ENCODE measurements around the gene C3orf80. TPM values are rescaled to one million over a fixed set of nuclear protein-coding genes. Genes with fewer than 3 reads are reported as not detected.
A peak's percentile ranks its signal among the peaks of the same experiment; 100 is the strongest.

C3orf80 gene
- polyA plus RNA-seq, 1 donor (not counting 4 experiments of a cell fraction or from before 2014, with no cell fraction given): not detected

DNA sequence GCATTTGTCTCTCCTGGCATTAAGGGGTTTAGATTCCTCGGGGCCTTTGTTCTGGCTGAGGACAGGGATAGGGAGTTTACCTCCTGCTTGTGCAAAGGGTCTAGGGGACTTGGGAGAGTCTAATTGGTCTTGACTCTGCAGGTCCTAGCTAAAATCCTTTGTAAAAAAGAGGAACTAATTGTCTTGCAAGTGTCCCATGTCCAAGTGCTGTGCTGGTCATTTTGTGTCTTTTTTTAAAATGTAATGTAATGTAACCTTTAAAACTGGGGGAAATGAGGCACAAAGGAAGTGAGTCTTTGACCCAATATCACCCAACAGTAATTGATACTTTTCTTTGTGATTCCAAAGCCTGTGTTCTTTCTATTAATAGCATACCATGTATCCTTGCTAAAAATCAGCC, 14.9 kb upstream of the C3orf80 start:
- FAIRE-seq (no peak), DNase-seq (ENCODE audit: low read depth, low spot score) (no peak)
- Histone ChIP-seq H3K79me2 (ENCODE audit: control insufficient read depth, insufficient read depth, low read length) (no peaks in the 10 kb centered on the region), H3K9me1 (ENCODE audit: control insufficient read depth, extremely low read depth, insufficient read depth, low read length) (no peaks in the 10 kb centered on the region), H3K4me3 (ENCODE audit: control insufficient read depth in 2 of 3, extremely low read depth in 1 of 3, insufficient read depth in 2 of 3, low read depth in 1 of 3, low read length in 3 of 3) (no peak overlapping the region), H3K4me2 (ENCODE audit: control insufficient read depth, extremely low read depth, insufficient read depth, low read depth, low read length) (no peak overlapping the region), H3K36me3 (ENCODE audit: control insufficient read depth in 2 of 2, extremely low read depth in 1 of 2, insufficient read depth in 2 of 2, low read length in 2 of 2) (no peaks in the 10 kb centered on the region), H4K20me1 (ENCODE audit: control insufficient read depth, extremely low read depth, insufficient read depth, low read length) (no peaks in the 10 kb centered on the region), H3K4me1 (ENCODE audit: control insufficient read depth, extremely low read depth, insufficient read depth, low read length) (no peaks in the 10 kb centered on the region), H3K9ac (ENCODE audit: control insufficient read depth, extremely low read depth, insufficient read depth, low read length) (no peak overlapping the region), H3K27me3 (ENCODE audit: control insufficient read depth, extremely low read depth, insufficient read depth, low read length) (peaks cover 6% of the 10 kb centered on the region), H2AFZ (ENCODE audit: control insufficient read depth, low read length) (no peak overlapping the region), H3K27ac (ENCODE audit: control insufficient read depth, insufficient read depth, low read length) (no peak overlapping the region), H3K9me3 (ENCODE audit: control insufficient read depth, low read depth, low read length) (no peaks in the 10 kb centered on the region)
- dilution Hi-C loops (cut with MboI; ENCODE audit: extremely low pct_ligation_motif_present, low sequenced_read_pairs): no loop called here
- TF ChIP-seq EZH2 (IDR thresholded peaks at IDR 0.05; ENCODE audit: low read length): no peak
- TF ChIP-seq, protein P1, sequence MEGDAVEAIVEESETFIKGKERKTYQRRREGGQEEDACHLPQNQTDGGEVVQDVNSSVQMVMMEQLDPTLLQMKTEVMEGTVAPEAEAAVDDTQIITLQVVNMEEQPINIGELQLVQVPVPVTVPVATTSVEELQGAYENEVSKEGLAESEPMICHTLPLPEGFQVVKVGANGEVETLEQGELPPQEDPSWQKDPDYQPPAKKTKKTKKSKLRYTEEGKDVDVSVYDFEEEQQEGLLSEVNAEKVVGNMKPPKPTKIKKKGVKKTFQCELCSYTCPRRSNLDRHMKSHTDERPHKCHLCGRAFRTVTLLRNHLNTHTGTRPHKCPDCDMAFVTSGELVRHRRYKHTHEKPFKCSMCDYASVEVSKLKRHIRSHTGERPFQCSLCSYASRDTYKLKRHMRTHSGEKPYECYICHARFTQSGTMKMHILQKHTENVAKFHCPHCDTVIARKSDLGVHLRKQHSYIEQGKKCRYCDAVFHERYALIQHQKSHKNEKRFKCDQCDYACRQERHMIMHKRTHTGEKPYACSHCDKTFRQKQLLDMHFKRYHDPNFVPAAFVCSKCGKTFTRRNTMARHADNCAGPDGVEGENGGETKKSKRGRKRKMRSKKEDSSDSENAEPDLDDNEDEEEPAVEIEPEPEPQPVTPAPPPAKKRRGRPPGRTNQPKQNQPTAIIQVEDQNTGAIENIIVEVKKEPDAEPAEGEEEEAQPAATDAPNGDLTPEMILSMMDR (optimal IDR thresholded peaks at IDR 0.05 in 1 of 3, IDR thresholded peaks at IDR 0.05 in 1 of 3, conservative IDR thresholded peaks at IDR 0.05 in 1 of 3; ENCODE audit: extremely low read depth in 1 of 3, insufficient read depth in 2 of 3, low read length in 3 of 3): no peak

DNA sequence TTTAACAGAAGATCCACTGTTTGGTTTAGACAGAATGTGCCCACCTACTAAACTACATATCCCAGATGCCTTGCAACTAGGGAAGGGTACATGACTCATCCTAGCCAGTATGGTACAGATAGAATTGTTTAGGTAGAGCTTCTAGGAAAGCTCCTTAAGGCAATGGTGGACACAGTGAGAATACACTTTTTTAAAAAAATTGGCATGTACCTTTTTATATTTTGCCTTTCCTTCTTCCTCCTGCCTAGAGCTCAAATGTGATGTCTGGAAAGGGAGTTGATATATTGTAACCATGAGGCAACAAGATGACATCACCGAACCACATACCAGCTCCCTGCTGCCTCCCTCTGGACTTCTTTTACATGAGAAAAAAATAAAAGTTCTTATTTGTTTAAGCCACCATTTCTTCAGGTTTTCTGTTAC, 14.4 kb upstream of the C3orf80 start:
- dilution Hi-C loops (cut with MboI; ENCODE audit: extremely low pct_ligation_motif_present, low sequenced_read_pairs): no loop called here
- no peak overlapping the region for H3K4me2 ChIP-seq (ENCODE audit: control insufficient read depth, extremely low read depth, insufficient read depth, low read depth, low read length)
- no peak for FAIRE-seq

More for the DNA sequence above, 14.4 kb upstream of the C3orf80 start:
- no peak overlapping the region for H3K4me3 ChIP-seq (ENCODE audit: control insufficient read depth in 2 of 3, extremely low read depth in 1 of 3, insufficient read depth in 2 of 3, low read depth in 1 of 3, low read length in 3 of 3)
- no peaks in the 10 kb centered on the region for H3K79me2 ChIP-seq (ENCODE audit: control insufficient read depth, insufficient read depth, low read length)
- H3K4me1 ChIP-seq (ENCODE audit: control insufficient read depth, extremely low read depth, insufficient read depth, low read length): no peaks in the 10 kb centered on the region
- TF ChIP-seq, protein P1 (optimal IDR thresholded peaks at IDR 0.05 in 1 of 3, IDR thresholded peaks at IDR 0.05 in 1 of 3, conservative IDR thresholded peaks at IDR 0.05 in 1 of 3; ENCODE audit: extremely low read depth in 1 of 3, insufficient read depth in 2 of 3, low read length in 3 of 3): peak; percentile 30 to 43 (median 43)
- TF ChIP-seq EZH2 (IDR thresholded peaks at IDR 0.05; ENCODE audit: low read length): no peak
- H4K20me1 ChIP-seq (ENCODE audit: control insufficient read depth, extremely low read depth, insufficient read depth, low read length): no peaks in the 10 kb centered on the region
- H3K9me1 ChIP-seq (ENCODE audit: control insufficient read depth, extremely low read depth, insufficient read depth, low read length): no peaks in the 10 kb centered on the region
- no peaks in the 10 kb centered on the region for H3K9me3 ChIP-seq (ENCODE audit: control insufficient read depth, low read depth, low read length)
- H3K27me3 ChIP-seq (ENCODE audit: control insufficient read depth, extremely low read depth, insufficient read depth, low read length): peaks cover 6% of the 10 kb centered on the region
- DNase-seq (ENCODE audit: low read depth, low spot score): no peak
- no peak overlapping the region for H3K9ac ChIP-seq (ENCODE audit: control insufficient read depth, extremely low read depth, insufficient read depth, low read length)
- H2AFZ ChIP-seq (ENCODE audit: control insufficient read depth, low read length): no peak overlapping the region
- H3K27ac ChIP-seq (ENCODE audit: control insufficient read depth, insufficient read depth, low read length): no peak overlapping the region
- H3K36me3 ChIP-seq (ENCODE audit: control insufficient read depth in 2 of 2, extremely low read depth in 1 of 2, insufficient read depth in 2 of 2, low read length in 2 of 2): no peaks in the 10 kb centered on the region
